HEK293 (cell line): Measurements from ENCODE around the gene ZIC5.

Source experiments
- BCL11A ChIP-seq: fragments of 450-650 bp; formaldehyde crosslinking; IDR thresholded peaks from 2 replicates; pipeline ENCODE4 v1.5.1; 2016; ENCODE audit warnings: low read depth, missing biosample characterization, missing genetic modification characterization
- HOXC10 ChIP-seq: sonication (generic); formaldehyde crosslinking; IDR thresholded peaks from 2 replicates; pipeline ENCODE4 v1.8.1; 2023; ENCODE audit warnings: mild to moderate bottlenecking, missing genetic modification reagents
- KLF9 ChIP-seq: fragments of 450-650 bp; formaldehyde crosslinking; IDR thresholded peaks from 2 replicates; pipeline ENCODE4 v1.5.1; 2016; ENCODE audit warnings: missing biosample characterization, missing genetic modification characterization, low read depth
- MEIS1 ChIP-seq: sonication (generic); formaldehyde crosslinking; IDR thresholded peaks from 2 replicates; pipeline ENCODE4 v1.8.1; 2022; ENCODE audit warnings: missing genetic modification reagents, mild to moderate bottlenecking, borderline replicate concordance
- REST ChIP-seq: fragments of 450-650 bp; formaldehyde crosslinking; IDR thresholded peaks from 2 replicates; pipeline ENCODE4 v1.5.1; 2016; ENCODE audit warnings: missing biosample characterization, missing genetic modification characterization
- SP2 ChIP-seq: fragments of 450-650 bp; formaldehyde crosslinking; IDR thresholded peaks from 2 replicates; pipeline ENCODE4 v1.5.1; 2016; ENCODE audit warnings: missing biosample characterization, missing genetic modification characterization
- SP7 ChIP-seq: fragments of 450-650 bp; formaldehyde crosslinking; IDR thresholded peaks from 2 replicates; pipeline ENCODE4 v1.5.1; 2016; ENCODE audit warnings: missing biosample characterization, missing genetic modification characterization
- WT1 ChIP-seq: fragments of 450-650 bp; formaldehyde crosslinking; IDR thresholded peaks from 2 replicates; pipeline ENCODE4 v1.5.1; 2016; ENCODE audit warnings: missing biosample characterization, missing genetic modification characterization
- YY1 ChIP-seq: fragments of 450-650 bp; formaldehyde crosslinking; IDR thresholded peaks from 2 replicates; pipeline ENCODE4 v1.5.1; 2018; ENCODE audit warnings: missing biosample characterization, missing genetic modification characterization
- ZNF175 ChIP-seq: fragments of 450-650 bp; formaldehyde crosslinking; IDR thresholded peaks from 2 replicates; pipeline ENCODE4 v1.5.1; 2016; ENCODE audit warnings: missing biosample characterization, missing genetic modification characterization
- ZNF18 ChIP-seq: fragments of 450-650 bp; formaldehyde crosslinking; IDR thresholded peaks from 2 replicates; pipeline ENCODE4 v1.5.1; 2016; ENCODE audit warnings: missing biosample characterization, missing genetic modification characterization
- ZNF19 ChIP-seq: fragments of 450-650 bp; formaldehyde crosslinking; IDR thresholded peaks from 2 replicates; pipeline ENCODE4; 2016; ENCODE audit warnings: missing biosample characterization, missing genetic modification characterization, low read depth
- ZNF23 ChIP-seq: fragments of 450-650 bp; formaldehyde crosslinking; IDR thresholded peaks from 2 replicates; pipeline ENCODE4 v1.5.1; 2016; ENCODE audit warnings: missing biosample characterization, missing genetic modification characterization, borderline replicate concordance
- ZNF274 ChIP-seq, 2 experiments: fragments of 200-500 bp in 1 of 2; fragments of 450-650 bp in 1 of 2; sonication (Bioruptor generic) in 1 of 2; formaldehyde crosslinking in 1 of 2; IDR thresholded peaks; 2 replicates each; pipeline versions ENCODE4 v1.5.1 to v1.6.1; 2014 to 2016; ENCODE audit warnings: borderline replicate concordance in 1 of 2, inconsistent platforms in 1 of 2, low read length in 1 of 2, missing biosample characterization in 1 of 2, missing genetic modification characterization in 1 of 2
- ZNF366 ChIP-seq: fragments of 450-650 bp; formaldehyde crosslinking; conservative IDR thresholded peaks from 2 replicates; pipeline ENCODE4 v1.5.1; 2016; ENCODE audit warnings: missing biosample characterization, missing genetic modification characterization
- ZNF423 ChIP-seq: fragments of 450-650 bp; formaldehyde crosslinking; IDR thresholded peaks from 2 replicates; pipeline ENCODE4 v1.5.1; 2016; ENCODE audit warnings: missing biosample characterization, missing genetic modification characterization
- ZNF473 ChIP-seq: fragments of 450-650 bp; formaldehyde crosslinking; IDR thresholded peaks from 2 replicates; pipeline ENCODE4 v1.5.1; 2017; ENCODE audit warnings: missing biosample characterization, missing genetic modification characterization
- ZNF501 ChIP-seq: fragments of 450-650 bp; formaldehyde crosslinking; IDR thresholded peaks from 2 replicates; pipeline ENCODE4 v1.5.1; 2016; ENCODE audit warnings: missing biosample characterization, missing genetic modification characterization
- ZNF513 ChIP-seq: fragments of 450-650 bp; IDR thresholded peaks from 2 replicates; pipeline ENCODE4 v1.5.1; 2018; ENCODE audit warnings: missing biosample characterization, missing genetic modification characterization
- ZNF580 ChIP-seq: fragments of 450-650 bp; formaldehyde crosslinking; IDR thresholded peaks from 2 replicates; pipeline ENCODE4 v1.5.1; 2016; ENCODE audit warnings: missing biosample characterization, missing genetic modification characterization
- ZNF600 ChIP-seq: fragments of 450-650 bp; formaldehyde crosslinking; IDR thresholded peaks from 2 replicates; pipeline ENCODE4 v1.5.1; 2016; ENCODE audit warnings: missing biosample characterization, missing genetic modification characterization
- ZNF623 ChIP-seq: fragments of 450-650 bp; formaldehyde crosslinking; IDR thresholded peaks from 2 replicates; pipeline ENCODE4 v1.5.1; 2016; ENCODE audit warnings: missing biosample characterization, missing genetic modification characterization
- ZNF692 ChIP-seq: fragments of 450-650 bp; formaldehyde crosslinking; IDR thresholded peaks from 2 replicates; pipeline ENCODE4 v1.5.1; 2016; ENCODE audit warnings: missing biosample characterization, missing genetic modification characterization
- ZNF76 ChIP-seq: fragments of 450-650 bp; formaldehyde crosslinking; IDR thresholded peaks from 2 replicates; pipeline ENCODE4; 2016; ENCODE audit warnings: low read depth, missing biosample characterization, missing genetic modification characterization, borderline replicate concordance
- ZNF777 ChIP-seq: fragments of 450-650 bp; formaldehyde crosslinking; IDR thresholded peaks from 2 replicates; pipeline ENCODE4 v1.5.1; 2017; ENCODE audit warnings: missing biosample characterization, missing genetic modification characterization, borderline replicate concordance
- ZNF792 ChIP-seq: fragments of 450-650 bp; formaldehyde crosslinking; IDR thresholded peaks from 2 replicates; pipeline ENCODE4 v1.5.1; 2016; ENCODE audit warnings: missing biosample characterization, missing genetic modification characterization
- ZSCAN16 ChIP-seq: fragments of 450-650 bp; formaldehyde crosslinking; IDR thresholded peaks from 2 replicates; pipeline ENCODE4 v1.5.1; 2016; ENCODE audit warnings: missing biosample characterization, missing genetic modification characterization
- ZSCAN18 ChIP-seq: fragments of 450-650 bp; formaldehyde crosslinking; IDR thresholded peaks from 2 replicates; pipeline ENCODE4 v1.5.1; 2016; ENCODE audit warnings: missing biosample characterization, missing genetic modification characterization

ZIC5 gene

GRCh38 chr13:99980824-99981734 lies 9.5 kb upstream of the ZIC5 start (continued):
- TF ChIP-seq ZNF274 (IDR thresholded peaks at IDR 0.05; ENCODE audit: low read length) (no peak), ZNF274 (tag by site-specific recombination; IDR thresholded peaks at IDR 0.05; ENCODE audit: borderline replicate concordance) (no peak), ZNF580 (tag by site-specific recombination) (no peak), ZNF623 (tag by site-specific recombination) (no peak), BCL11A (peak; percentile 89), SP7 (tag by site-specific recombination) (peak; percentile 59), ZNF777 (no peak), ZNF366 (tag by site-specific recombination) (peak; percentile 86), ZNF473 (tag by site-specific recombination) (no peak), ZNF501 (peak; percentile 60; the same call in 1 of the 2 replicates), YY1 (tag by site-specific recombination) (peak; percentile 24; the same call in 1 of the 2 replicates), ZNF600 (tag by site-specific recombination) (peak; percentile 51; the same call in 1 of the 2 replicates), ZNF175 (tag by site-specific recombination) (no peak), ZNF23 (tag by site-specific recombination) (no peak), REST (tag by site-specific recombination) (no peak), ZNF792 (tag by site-specific recombination) (no peak), ZNF423 (tag by site-specific recombination) (0 out of 2 replicates have a peak, but pooled peaks have one; percentile 34), MEIS1 (CRISPR knock-in tag) (no peak), ZNF76 (peak; percentile 32; the same call in 1 of the 2 replicates), SP2 (peak; percentile 72), ZNF692 (tag by site-specific recombination) (peak; percentile 96), ZNF19 (tag by site-specific recombination) (no peak), WT1 (peak; percentile 82), ZSCAN16 (tag by site-specific recombination) (no peak), ZSCAN18 (no peak), KLF9 (tag by site-specific recombination) (peak; percentile 68; the same call in 1 of the 2 replicates), ZNF18 (tag by site-specific recombination) (no peak), HOXC10 (no peak), ZNF513 (tag by site-specific recombination) (no peak; the same call in 1 of the 2 replicates)
